Placental pericyte (primary cell): ENCODE measurements around the gene DUSP22. TPM values are rescaled to one million over a fixed set of nuclear protein-coding genes. Genes with fewer than 3 reads are reported as not detected.

Experiments
- total RNA-seq: library from RNA; depleted of rRNA; stranded (reverse); fragments of >200 nt; gene quantifications from 2 replicates; pipeline ENCODE4 v1.2.3, GENCODE V29; 2012

DUSP22 gene
- total RNA-seq: 12.5 and 19.9 TPM in 2 replicates

DNA sequence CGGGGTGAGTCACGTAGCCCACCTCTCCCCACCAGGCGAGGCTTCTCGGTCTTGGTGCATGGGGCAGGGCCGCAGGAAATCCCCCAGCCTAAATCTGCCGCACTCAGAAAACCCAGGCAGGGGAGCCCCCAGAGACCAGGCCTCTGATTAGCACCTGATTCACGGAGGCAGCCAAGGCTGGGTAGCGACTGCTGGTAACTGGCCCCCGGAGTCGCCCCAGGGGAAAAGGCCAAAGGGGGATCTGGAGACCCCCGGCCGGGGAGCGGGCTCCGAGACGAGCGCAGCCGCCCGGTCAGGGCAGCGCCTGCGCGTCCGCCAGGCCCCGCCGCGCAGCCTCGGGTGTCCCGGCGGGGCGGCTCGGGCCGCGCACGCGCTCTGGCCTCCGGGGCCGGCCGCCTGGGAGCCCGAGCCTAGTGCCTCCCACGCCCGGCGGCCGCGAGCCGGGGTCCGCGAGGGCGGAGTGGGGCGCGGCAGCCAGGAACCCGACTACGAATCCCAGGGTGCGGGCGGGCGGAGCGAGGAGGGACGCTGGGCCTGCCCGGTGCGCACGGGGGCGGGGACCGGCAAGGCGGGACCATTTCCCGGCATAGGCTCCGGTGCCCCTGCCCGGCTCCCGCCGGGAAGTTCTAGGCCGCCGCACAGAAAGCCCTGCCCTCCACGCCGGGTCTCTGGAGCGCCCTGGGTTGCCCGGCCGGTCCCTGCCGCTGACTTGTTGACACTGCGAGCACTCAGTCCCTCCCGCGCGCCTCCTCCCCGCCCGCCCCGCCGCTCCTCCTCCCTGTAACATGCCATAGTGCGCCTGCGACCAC is at the start of gene DUSP22:
TSS of gene DUSP22 (plus strand) at position 791 of the 809 bp plus-strand sequence. CDS start 53 bp downstream, outside the sequence.

GRCh38 chr6:391559-392440 is 99.5 kb downstream of the DUSP22 start, which contains the start of gene IRF4:
Gene IRF4, plus strand, starts transcription at chr6:391752. Its CDS starts 1,401 bp downstream, at chr6:393153.

Other genes starting within 250 kb of the DUSP22 start
- gene IRF4, start 99.3 kb downstream of the DUSP22 start, total RNA-seq: not detected in 2 replicates